Chondrocyte (in vitro differentiated cells): Measurements from ENCODE around the gene TMBIM6. TPM values are rescaled to one million over a fixed set of nuclear protein-coding genes. Genes with fewer than 3 reads are reported as not detected.
"Not testable (repeated sequence)": the region's sequence is repeated elsewhere in the genome, so short reads cannot be mapped to it uniquely, and the experiment has no call there.

Experiments
- DNase-seq: peaks from one replicate; pipeline ENCODE4 v3.0.0; 2021; ENCODE audit warnings: mixed read lengths, low spot score
- H3K27ac Mint-ChIP-seq: one replicate; pipeline ENCODE4 v1.8.0; 2021; ENCODE audit warnings: mild to moderate bottlenecking, moderate library complexity, mixed read lengths; ENCODE audit not compliant: unreplicated experiment
- H3K27me3 Mint-ChIP-seq: 2 replicates; pipeline ENCODE4 v1.8.0; 2021; ENCODE audit warnings: low read depth, mixed read lengths
- H3K36me3 Mint-ChIP-seq: 2 replicates; pipeline ENCODE4 v1.8.0; 2021; ENCODE audit warnings: low read depth, mixed read lengths
- H3K4me1 Mint-ChIP-seq: 2 replicates; pipeline ENCODE4 v1.8.0; 2021; ENCODE audit warnings: low read depth, mild to moderate bottlenecking, mixed read lengths
- H3K4me3 Mint-ChIP-seq: one replicate; pipeline ENCODE4 v1.8.0; 2021; ENCODE audit warnings: mild to moderate bottlenecking, moderate library complexity, mixed read lengths; ENCODE audit not compliant: unreplicated experiment
- H3K9me3 Mint-ChIP-seq: 2 replicates; pipeline ENCODE4 v1.8.0; 2021; ENCODE audit warnings: low read depth, mixed read lengths
- CTCF ChIP-seq: fragments of 200-600 bp; sonication (generic); IDR thresholded peaks from 2 replicates; pipeline ENCODE4 v1.5.0; 2021; ENCODE audit warnings: antibody characterized with exemption, mild to moderate bottlenecking, moderate library complexity
- total RNA-seq: library from RNA; stranded (reverse); gene quantifications from 3 replicates; pipeline ENCODE4 v1.2.1, GENCODE V29; 2021

The TMBIM6 gene
- total RNA-seq, 1 donor from 2014 or later: 344 TPM

- H3K27me3 Mint-ChIP-seq: peaks cover 3% of the 10 kb centered on the region
- no peak for DNase-seq
- no peak overlapping the region for H3K4me3 Mint-ChIP-seq
- H3K4me1 Mint-ChIP-seq: peaks cover 9% of the 10 kb centered on the region
- no peak overlapping the region for H3K27ac Mint-ChIP-seq
- no peaks in the 10 kb centered on the region for H3K9me3 Mint-ChIP-seq
- no peaks in the 10 kb centered on the region for H3K36me3 Mint-ChIP-seq
- TF ChIP-seq CTCF: peak; percentile 82
Measured at GRCh38 chr12:49777800-49778748, 36.7 kb downstream of the TMBIM6 start.

GRCh38 chr12:49779581-49779980 lies 38.2 kb downstream of the TMBIM6 start:
- DNase-seq: no peak
- H3K9me3 Mint-ChIP-seq: no peaks in the 10 kb centered on the region
- H3K27ac Mint-ChIP-seq: no peak overlapping the region
- no peak for TF ChIP-seq CTCF
- H3K36me3 Mint-ChIP-seq: no peaks in the 10 kb centered on the region
- H3K4me1 Mint-ChIP-seq: peaks cover 20% of the 10 kb centered on the region
- H3K4me3 Mint-ChIP-seq: no peak overlapping the region
- H3K27me3 Mint-ChIP-seq: peaks cover 3% of the 10 kb centered on the region

- not testable (repeated sequence) for H3K36me3 Mint-ChIP-seq, H3K9me3 Mint-ChIP-seq
Measured at GRCh38 chr12:49780914-49781313, 39.6 kb downstream of the TMBIM6 start.

GRCh38 chr12:49783917-49784676 lies 42.7 kb downstream of the TMBIM6 start:
- H3K9me3 Mint-ChIP-seq: peaks cover 4% of the 10 kb centered on the region

More at GRCh38 chr12:49780914-49781313, 39.6 kb downstream of the TMBIM6 start:
- not testable (repeated sequence) for H3K4me3 Mint-ChIP-seq, DNase-seq, H3K27me3 Mint-ChIP-seq, H3K27ac Mint-ChIP-seq
- H3K4me1 Mint-ChIP-seq: peaks cover 28% of the 10 kb centered on the region

GRCh38 chr12:49784756-49785409 lies 43.5 kb downstream of the TMBIM6 start:
- H3K4me1 Mint-ChIP-seq: peaks cover 19% of the 10 kb centered on the region
- no peak for TF ChIP-seq CTCF
- peak overlapping the region; percentile 83 for H3K27ac Mint-ChIP-seq
- peaks cover 5% of the 10 kb centered on the region for H3K36me3 Mint-ChIP-seq
- H3K27me3 Mint-ChIP-seq: peaks cover 3% of the 10 kb centered on the region
- no peak overlapping the region for H3K4me3 Mint-ChIP-seq
- DNase-seq: no peak
- H3K9me3 Mint-ChIP-seq: peaks cover 4% of the 10 kb centered on the region

More at GRCh38 chr12:49783917-49784676, 42.7 kb downstream of the TMBIM6 start:
- H3K4me1 Mint-ChIP-seq: peaks cover 19% of the 10 kb centered on the region
- no peak for DNase-seq
- TF ChIP-seq CTCF: no peak
- H3K4me3 Mint-ChIP-seq: no peak overlapping the region
- peak overlapping the region; percentile 79 for H3K27ac Mint-ChIP-seq
- peaks cover 5% of the 10 kb centered on the region for H3K36me3 Mint-ChIP-seq
- peaks cover 3% of the 10 kb centered on the region for H3K27me3 Mint-ChIP-seq
